Measurements from ENCODE around the gene HAGH. TPM values are rescaled to one million over a fixed set of nuclear protein-coding genes. Genes with fewer than 3 reads are reported as not detected.

The HAGH gene
- total RNA-seq, 2 experiments from 2014 or later, result 44.1 to 44.2 TPM

DNA sequence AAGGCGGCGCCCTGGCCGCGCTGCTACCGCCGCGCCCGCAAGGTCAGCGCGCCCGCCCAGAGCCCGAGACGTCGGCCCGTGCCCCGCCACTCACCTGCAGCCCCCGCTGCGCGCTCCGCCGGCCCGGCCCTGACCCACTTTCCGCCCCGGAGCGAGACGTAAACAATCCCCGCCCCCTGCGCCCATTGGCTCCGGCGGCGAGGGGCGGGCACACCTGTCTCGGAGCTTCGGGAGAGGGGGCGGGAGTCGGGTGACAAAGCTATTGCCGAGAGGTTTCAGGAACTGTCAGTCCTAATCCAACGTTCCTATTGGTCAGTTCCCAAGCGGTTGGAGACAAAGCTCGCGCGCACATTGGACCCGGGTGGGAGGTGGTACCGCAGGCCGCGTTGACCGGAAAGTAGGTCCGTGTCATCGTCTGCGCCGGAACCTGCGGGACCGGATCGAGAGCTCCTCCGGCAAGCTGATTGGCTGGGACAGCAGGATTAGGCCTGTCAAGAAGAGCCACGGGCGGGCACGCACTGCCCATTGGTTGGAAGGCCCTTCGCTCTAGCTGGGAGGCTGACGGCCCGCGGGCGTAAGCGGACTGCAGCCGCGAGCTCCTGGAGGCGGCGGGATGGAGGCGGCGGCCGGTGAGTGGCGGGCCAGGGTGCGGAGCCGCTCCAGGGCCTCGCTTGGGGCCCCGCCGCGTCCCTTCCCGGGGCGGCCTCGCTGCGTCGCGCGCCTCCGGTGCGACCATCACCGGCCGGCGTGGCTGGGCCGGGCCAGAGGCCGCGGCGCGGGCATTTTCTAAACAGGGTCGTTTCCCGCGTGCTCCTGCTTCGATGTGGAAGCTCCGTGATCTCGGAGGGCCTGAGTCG lies 44.0 kb downstream of the HAGH start, which contains the start of the genes NUBP2 and SPSB3:
Gene NUBP2, plus strand, starts transcription at position 553 of the 857 bp plus-strand sequence. Its CDS starts 61 bp downstream, at position 614.
Gene SPSB3, minus strand, starts transcription at position 164 of the 857 bp plus-strand sequence. CDS start 1,088 bp downstream, outside the sequence.
- CTCF ChIA-PET, result interaction anchor here (0.6 to 2.7 kb wide), 10 partner anchors 10 to 362 kb away, joined by 3 to 47 read pairs (median 5); partner anchors contain the start of genes EME2, FAHD1, HAGH and MAPK8IP3
- Mint-ChIP-seq H3K4me3 (peak within 1 kb of the TSS; percentile 93), H3K27ac (peak within 1 kb of the TSS; percentile 88), H3K9me3 (ENCODE audit: low read depth) (no peaks in the 10 kb centered on the region), H3K36me3 (no peaks in the 10 kb centered on the region), H3K27me3 (no peaks in the 10 kb centered on the region), H3K4me1 (peaks cover 24% of the 10 kb centered on the region)
- ATAC-seq (peak; percentile 91), DNase-seq (peak; percentile 100)

DNA sequence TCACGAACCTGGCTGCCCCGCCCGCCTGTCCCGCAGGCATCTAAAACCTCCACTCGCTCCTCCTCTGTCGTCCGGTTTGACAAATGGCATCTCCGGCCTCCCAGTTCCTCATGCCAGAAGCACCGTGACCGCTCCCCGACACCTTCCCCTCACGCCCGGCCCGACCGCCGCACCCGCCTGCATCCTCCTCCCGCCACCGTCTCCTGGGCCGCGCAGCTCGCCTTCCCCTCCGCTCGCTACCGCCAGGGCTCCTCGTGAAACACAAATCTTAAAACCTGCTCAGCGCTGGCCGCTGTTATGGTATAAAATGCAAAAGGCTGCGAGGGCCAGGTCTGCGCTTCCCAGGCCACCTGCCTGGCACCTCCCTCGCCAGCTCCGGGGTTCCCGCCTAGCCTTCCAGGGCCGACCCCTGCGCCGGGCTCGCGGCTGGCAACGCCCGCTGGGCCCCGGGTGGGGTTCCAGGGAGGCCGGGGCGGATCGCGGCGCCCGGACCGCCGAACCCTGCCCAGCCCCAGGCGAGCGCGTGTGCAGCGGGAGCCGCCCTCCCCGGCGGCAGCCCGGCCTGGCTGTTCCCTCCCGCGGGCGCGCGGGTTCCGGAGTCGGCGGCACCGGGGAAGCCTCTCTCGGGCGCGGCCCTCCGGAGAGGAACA lies 44.7 kb downstream of the HAGH start:
- DNase-seq (peak; percentile 66), ATAC-seq (no peak)
- Mint-ChIP-seq H3K27ac (peak overlapping the region; percentile 84), H3K36me3 (no peaks in the 10 kb centered on the region), H3K4me3 (peak overlapping the region; percentile 93), H3K4me1 (peaks cover 24% of the 10 kb centered on the region), H3K27me3 (no peaks in the 10 kb centered on the region), H3K9me3 (ENCODE audit: low read depth) (no peaks in the 10 kb centered on the region)
- CTCF ChIA-PET, result interaction anchor here (1.1 to 2.7 kb wide), 5 partner anchors 9 to 159 kb away, joined by 3 to 47 read pairs (median 10); partner anchors contain the start of genes EME2, FAHD1, HAGH and MAPK8IP3

DNA sequence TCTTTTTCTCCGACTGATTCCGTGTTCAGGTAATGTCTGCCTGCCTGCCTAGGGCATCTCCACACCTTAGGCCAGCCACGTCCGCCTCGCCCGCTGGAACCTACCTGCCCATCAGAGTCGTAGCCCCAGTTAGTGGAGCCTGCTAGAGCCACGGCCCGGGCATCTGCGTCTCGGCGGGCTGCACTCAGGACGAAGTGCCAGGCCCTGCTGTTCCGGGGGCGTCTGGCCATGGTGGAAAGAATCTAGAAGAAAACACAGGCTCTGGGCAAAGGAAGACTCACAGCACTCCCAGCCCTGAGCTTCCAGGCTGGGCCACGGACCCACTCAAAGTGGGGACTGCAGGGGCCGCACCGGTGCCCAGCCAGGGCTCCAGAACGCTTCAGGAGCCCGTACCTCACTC lies 45.4 kb downstream of the HAGH start:
- no peaks in the 10 kb centered on the region for H3K27me3 Mint-ChIP-seq
- CTCF ChIA-PET, result interaction anchor here (2.2 to 2.7 kb wide), 2 partner anchors 9 to 43 kb away, joined by 11 to 47 read pairs; partner anchors contain the start of genes EME2, MRPS34 and NME3

DNA sequence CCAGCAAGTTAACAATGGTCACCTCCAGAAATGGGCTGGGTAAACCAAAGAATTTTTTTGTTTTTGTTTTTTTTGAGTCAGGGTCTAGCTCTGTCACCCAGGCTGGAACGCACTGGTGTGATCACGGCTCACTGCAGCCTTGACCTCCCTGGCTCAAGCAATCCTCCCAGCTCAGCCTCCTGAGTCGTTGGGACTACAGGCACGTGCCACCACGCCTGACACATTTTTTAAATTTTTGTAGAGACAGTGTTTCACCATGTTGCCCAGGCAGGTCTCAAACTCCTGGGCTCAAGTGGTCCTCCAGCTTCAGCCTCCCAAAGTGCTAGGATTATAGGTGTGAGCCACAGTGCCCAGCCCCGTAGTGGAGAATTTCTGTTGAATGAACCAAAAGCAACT lies 46.0 kb downstream of the HAGH start:
- Mint-ChIP-seq H3K27me3 (no peaks in the 10 kb centered on the region), H3K4me1 (peaks cover 24% of the 10 kb centered on the region), H3K9me3 (ENCODE audit: low read depth) (no peaks in the 10 kb centered on the region), H3K36me3 (no peaks in the 10 kb centered on the region), H3K27ac (peak overlapping the region; percentile 84), H3K4me3 (peak overlapping the region; percentile 82)
- CTCF ChIA-PET, result interaction anchor here (2.7 kb wide), 1 partner anchor 8 kb away, joined by 47 read pairs; the partner anchor contains the start of genes EME2, MRPS34 and NME3
- no peak for DNase-seq
- ATAC-seq, result no peak

More for the DNA sequence above, 45.4 kb downstream of the HAGH start:
- DNase-seq (no peak), ATAC-seq (no peak)
- Mint-ChIP-seq H3K27ac (peak overlapping the region; percentile 84), H3K4me3 (peak overlapping the region; percentile 82), H3K4me1 (peaks cover 24% of the 10 kb centered on the region), H3K36me3 (no peaks in the 10 kb centered on the region), H3K9me3 (ENCODE audit: low read depth) (no peaks in the 10 kb centered on the region)

DNA sequence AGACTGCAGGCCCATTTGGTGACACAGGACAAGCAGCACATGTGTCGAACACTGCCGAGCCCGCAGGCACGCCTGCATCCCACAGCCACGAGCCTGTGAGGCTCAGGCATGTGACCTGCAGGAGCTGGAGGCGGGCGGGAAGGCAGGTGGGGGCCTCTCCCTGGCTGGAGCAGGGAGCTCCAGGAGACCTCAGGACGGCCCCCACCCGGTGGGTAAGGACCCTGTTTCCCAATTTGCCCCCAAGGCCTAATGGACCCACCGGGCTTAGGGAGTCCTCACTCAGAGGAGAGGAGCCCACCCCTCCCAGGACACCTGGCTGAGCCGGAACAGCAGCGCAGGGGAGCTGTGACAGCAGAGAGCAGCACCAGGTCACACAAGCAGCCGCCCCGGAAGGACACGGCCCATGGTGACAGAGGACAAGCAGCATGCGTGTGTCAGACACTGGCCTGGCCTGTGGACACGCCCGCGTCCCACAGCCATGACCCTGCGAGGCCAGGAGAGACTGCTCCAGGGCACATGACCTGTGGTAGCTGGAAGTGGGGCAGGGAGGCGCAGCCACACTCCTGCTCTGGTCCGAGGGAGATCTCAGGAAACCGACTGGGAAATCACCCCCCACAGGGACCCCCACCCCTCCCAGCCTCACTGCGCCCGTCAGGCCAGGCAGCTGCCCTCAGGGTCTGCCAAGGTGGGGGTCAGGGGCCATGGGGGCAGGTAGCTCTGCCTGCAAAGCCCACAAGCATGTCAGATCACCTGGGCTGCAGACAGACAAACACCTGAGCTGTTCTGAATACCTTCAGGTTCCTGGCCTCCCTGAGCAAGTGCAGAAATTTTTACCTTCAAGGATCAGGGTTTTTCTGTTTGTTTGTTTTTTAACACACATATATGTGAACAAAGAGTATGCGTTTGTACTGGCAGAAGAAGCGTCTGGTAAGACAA lies 46.6 kb downstream of the HAGH start:
- Mint-ChIP-seq H3K4me1 (peaks cover 24% of the 10 kb centered on the region), H3K27ac (no peak overlapping the region), H3K9me3 (ENCODE audit: low read depth) (no peaks in the 10 kb centered on the region), H3K27me3 (no peaks in the 10 kb centered on the region), H3K36me3 (no peaks in the 10 kb centered on the region), H3K4me3 (peak overlapping the region; percentile 32)
- no peak for DNase-seq
- CTCF ChIA-PET, result no interaction called here
- no peak for ATAC-seq

DNA sequence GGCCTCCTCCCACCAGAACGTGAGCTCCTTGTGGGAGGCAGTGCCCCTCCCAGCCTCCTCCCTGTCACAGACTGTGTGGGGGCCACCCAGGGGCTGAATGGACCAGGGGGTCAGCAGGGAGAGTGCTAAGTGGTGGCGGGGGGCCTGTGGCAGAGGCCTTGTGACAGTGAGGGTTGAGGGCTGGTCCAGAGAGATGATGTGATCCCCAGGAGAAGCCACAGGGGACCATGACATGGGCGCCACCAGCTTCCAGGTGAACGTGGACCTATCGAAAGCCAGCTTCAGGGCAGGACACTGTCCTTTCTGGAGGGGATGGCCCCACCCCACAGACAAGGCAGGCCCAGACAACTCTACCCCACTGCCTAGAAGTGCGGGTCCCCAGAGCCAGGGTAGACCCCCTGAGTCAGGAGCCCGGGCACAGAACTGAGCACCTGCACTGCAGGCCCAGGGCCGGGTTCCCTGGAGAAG lies 47.4 kb downstream of the HAGH start:
- DNase-seq (no peak), ATAC-seq (no peak)
- no peak overlapping the region for H3K27ac Mint-ChIP-seq
- H3K4me1 Mint-ChIP-seq, result peaks cover 28% of the 10 kb centered on the region
- CTCF ChIA-PET, result no interaction called here
- no peak overlapping the region for H3K4me3 Mint-ChIP-seq
- H3K9me3 Mint-ChIP-seq (ENCODE audit: low read depth), result no peaks in the 10 kb centered on the region
- no peaks in the 10 kb centered on the region for H3K27me3 Mint-ChIP-seq
- no peaks in the 10 kb centered on the region for H3K36me3 Mint-ChIP-seq

DNA sequence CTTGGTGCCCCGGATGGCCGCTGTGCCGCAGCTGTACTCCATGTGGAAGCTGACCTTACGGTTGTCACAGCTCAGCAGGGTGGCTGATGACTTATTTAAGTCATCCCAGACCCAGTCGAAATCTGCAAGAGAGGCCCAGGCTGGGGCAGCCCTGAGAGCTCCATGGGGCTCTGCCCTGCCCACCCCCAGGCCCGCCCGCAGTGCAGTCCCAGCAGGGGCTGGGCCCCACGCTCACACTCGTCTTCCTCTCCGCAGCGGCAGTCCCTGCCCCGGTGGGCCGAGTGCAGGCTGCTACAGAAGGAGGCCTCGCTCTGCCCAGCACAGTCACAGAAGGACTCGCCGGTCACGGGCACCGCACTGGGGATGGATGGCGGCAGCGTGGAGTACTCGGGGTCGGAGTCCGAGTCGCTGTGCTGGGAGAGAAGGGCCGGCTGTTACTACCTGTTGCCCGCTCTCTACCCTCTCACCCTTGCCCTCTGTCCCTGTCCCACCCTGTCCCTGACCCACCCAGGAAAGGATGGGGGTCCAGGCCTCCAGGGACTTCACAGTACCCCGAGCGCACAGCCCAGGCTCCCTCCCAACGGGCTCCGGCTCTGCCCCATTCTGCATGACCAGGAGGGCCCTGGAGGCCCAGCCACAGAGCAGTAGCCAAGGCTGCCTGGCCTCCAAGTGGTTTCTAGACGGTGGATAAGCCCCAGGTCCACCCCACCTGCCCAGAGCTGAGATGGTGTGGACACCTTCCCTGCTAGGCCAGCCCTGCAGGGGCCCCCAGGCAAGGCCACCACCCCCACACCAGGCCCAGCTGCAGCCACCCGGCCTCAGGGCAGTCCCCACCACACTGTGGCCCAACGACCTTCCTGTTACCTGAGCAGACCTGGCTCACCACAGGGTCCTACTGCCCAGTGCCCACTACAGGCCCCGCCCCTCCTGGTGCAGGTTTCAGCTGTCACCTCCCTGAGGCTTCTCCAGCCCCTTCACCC lies 48.1 kb downstream of the HAGH start:
- Mint-ChIP-seq H3K36me3 (no peaks in the 10 kb centered on the region), H3K4me1 (peaks cover 26% of the 10 kb centered on the region), H3K4me3 (no peak overlapping the region), H3K27ac (no peak overlapping the region), H3K27me3 (no peaks in the 10 kb centered on the region), H3K9me3 (ENCODE audit: low read depth) (no peaks in the 10 kb centered on the region)
- no peak for DNase-seq
- ATAC-seq, result no peak
- CTCF ChIA-PET, result no interaction called here

DNA sequence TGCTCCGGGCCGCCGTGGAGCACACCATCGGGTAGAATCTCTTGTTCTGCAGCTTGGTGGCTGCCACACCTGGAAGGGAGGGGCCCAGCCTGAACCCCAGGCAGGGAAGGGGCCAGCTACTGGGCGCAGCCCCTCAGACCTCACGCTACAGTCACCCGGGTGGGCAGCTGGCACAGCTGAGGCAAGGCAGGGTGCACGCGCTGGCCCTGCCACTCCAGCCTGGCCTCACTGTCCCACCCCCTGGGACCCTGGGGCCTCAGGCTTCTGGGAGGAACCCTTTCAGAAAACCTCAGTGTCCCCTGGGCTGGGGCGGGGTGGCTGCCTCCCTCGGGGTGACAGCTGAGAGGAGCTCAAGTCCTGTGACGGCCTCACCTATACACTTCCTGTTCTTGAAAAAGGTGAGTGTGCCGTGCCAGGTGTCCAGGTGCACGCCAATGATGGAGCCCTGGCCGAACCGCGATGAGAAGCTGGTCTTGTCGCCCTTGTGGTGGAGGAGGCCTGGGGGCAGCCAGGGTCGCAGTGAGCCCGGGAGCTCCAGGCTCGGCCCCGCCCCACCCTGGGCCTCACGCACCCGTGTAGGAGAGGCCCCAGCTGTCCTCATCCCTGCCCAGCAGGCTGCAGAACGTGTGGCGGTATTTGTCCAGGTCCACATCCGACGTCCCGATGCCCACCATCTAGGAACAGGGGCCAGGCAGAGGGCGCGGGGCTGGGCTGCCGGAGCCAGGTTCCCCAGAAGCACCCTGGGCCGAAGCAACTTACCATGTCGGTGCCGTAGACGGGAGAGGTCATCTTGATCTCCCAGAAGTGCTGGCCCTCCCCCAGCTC lies 49.0 kb downstream of the HAGH start:
- H3K36me3 Mint-ChIP-seq, result no peaks in the 10 kb centered on the region
- no peaks in the 10 kb centered on the region for H3K27me3 Mint-ChIP-seq
- no peak for ATAC-seq
- H3K27ac Mint-ChIP-seq, result no peak overlapping the region
- peaks cover 22% of the 10 kb centered on the region for H3K4me1 Mint-ChIP-seq
- no peaks in the 10 kb centered on the region for H3K9me3 Mint-ChIP-seq (ENCODE audit: low read depth)
- CTCF ChIA-PET, result interaction anchor here (0.7 kb wide), 1 partner anchor 155 kb away, joined by 3 read pairs; no protein-coding TSS in a partner anchor
- DNase-seq, result no peak
- no peak overlapping the region for H3K4me3 Mint-ChIP-seq

DNA sequence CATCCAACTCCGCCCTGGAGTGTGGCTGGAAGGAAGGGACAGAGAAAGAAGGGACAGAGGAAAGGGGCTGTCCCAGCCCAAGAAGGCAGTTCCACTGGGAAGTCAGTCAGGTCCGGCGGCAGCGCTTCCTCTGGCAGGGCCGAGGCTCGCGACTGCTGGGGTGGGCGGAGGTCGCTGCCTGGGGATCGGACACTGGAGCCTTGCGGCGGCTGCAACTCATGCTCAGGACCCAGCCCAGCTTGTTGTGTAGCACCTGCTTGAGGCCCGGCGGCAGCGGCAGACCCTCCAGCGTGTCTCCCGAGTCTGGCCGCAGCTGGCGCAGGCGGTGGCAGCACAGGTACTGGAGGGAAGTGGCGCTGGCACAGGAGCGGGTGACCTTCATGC lies 49.6 kb downstream of the HAGH start:
- no peak for DNase-seq
- Mint-ChIP-seq H3K36me3 (peaks cover 5% of the 10 kb centered on the region), H3K4me1 (peaks cover 22% of the 10 kb centered on the region), H3K9me3 (ENCODE audit: low read depth) (no peaks in the 10 kb centered on the region), H3K27me3 (no peaks in the 10 kb centered on the region), H3K27ac (no peak overlapping the region), H3K4me3 (no peak overlapping the region)
- ATAC-seq, result no peak
- CTCF ChIA-PET, result no interaction called here

DNA sequence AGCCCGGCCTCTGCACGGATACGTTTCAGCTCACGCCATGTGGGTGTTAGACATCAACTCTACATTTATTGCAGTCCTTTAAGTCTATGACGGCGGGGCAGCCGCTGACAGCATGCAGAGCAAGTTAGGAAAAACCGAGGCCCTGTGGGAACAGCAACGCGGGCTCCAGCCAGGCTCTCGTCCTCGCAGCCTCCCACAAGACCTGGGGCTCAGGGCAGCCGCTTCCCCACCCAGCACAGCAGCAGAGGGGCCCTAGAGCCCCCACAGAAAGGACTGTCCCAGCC lies 50.0 kb downstream of the HAGH start:
- ATAC-seq, result no peak
- no peaks in the 10 kb centered on the region for H3K9me3 Mint-ChIP-seq (ENCODE audit: low read depth)
- H3K36me3 Mint-ChIP-seq, result peaks cover 5% of the 10 kb centered on the region
- H3K27ac Mint-ChIP-seq, result no peak overlapping the region
- H3K4me3 Mint-ChIP-seq, result no peak overlapping the region
- no peak for DNase-seq
- CTCF ChIA-PET, result no interaction called here
- H3K27me3 Mint-ChIP-seq, result no peaks in the 10 kb centered on the region
- H3K4me1 Mint-ChIP-seq, result peaks cover 19% of the 10 kb centered on the region

DNA sequence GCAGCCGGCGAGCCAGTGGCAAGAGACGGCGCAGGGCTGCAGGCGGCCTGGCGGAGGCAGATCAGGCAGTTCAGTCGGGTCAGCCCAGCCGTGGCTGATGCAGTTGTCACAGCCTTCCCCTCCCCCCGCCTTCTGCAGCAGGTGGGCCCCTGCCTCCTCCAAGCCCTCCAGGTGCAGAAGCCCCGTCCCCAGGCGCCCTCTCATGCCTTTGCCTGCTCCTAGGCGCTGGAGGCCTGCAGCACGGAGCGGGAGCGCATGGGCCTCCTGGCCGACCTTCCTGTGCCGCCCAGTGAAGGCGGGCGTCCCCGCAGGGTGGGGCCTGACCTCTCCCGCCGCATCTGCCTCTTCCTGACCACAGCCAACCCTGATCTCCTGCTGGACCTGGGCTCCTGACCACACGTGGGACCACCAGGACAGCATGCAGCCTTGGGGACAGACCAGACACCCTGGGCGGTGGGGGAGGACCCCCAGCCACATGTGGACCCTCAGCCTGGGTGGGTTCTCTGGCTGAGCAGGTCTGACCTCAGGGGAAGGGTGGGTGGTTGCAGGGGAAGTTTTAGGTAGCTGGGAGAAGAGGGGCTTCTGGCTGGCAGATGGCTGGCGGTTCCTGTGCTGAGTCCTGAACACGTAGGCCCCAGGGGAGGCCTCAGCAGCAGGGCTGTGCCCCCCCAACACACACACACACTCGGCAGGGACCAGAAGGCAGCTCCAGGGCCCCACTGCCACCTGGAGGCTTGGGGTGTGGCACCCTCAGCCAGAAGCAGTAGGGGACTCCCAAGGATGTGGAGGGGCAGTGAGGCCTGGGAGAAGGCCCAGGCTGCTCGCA lies 50.6 kb downstream of the HAGH start:
- Mint-ChIP-seq H3K27me3 (no peaks in the 10 kb centered on the region), H3K4me3 (no peak overlapping the region), H3K27ac (no peak overlapping the region), H3K4me1 (peaks cover 13% of the 10 kb centered on the region), H3K36me3 (peaks cover 5% of the 10 kb centered on the region), H3K9me3 (ENCODE audit: low read depth) (no peaks in the 10 kb centered on the region)
- ATAC-seq, result no peak
- CTCF ChIA-PET, result no interaction called here
- DNase-seq, result no peak
